ENCODE data around the gene CETP. TPM values are rescaled to one million over a fixed set of nuclear protein-coding genes. Genes with fewer than 3 reads are reported as not detected.

Gene CETP
- total and polyA plus RNA-seq, 4 donors: 3.3 to 24.0 (median 6.3) TPM

DNA sequence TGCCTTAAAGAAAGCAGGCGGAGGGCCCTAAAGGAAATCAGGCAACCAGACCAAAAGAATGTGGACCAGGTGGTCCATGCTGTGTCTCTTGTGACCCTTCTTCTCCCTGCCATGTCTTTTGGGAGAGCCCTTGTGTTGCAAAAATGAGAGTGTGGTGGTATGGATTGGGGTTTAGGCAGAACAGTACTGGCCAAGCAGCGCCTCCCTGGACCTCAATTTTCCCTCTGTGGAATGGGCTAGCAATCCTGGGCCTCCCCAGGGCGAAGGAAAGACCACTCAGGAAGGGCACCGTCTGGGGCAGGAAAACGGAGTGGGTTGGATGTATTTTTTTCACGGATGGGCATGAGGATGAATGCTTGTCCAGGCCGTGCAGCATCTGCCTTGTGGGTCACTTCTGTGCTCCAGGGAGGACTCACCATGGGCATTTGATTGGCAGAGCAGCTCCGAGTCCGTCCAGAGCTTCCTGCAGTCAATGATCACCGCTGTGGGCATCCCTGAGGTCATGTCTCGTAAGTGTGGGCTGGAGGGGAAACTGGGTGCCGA lies 20.1 kb downstream of the CETP start:
- Histone ChIP-seq H3K4me3 (ENCODE audit: low read depth in 1 of 3, low read length in 3 of 3) (no peak overlapping the region), H3K27ac (ENCODE audit: low read depth in 1 of 2, low read length in 2 of 2) (no peak overlapping the region), H3K9me3 (ENCODE audit: control insufficient read depth in 4 of 4, low read length in 3 of 4) (no peaks in the 10 kb centered on the region), H3K4me1 (ENCODE audit: control insufficient read depth in 4 of 4, insufficient read depth in 4 of 4, low read length in 3 of 4) (peaks cover 2 to 9% (median 6%) of the 10 kb centered on the region in 4 donors), H3K9ac (ENCODE audit: low read depth in 1 of 2, low read length in 2 of 2) (no peak overlapping the region), H3K27me3 (ENCODE audit: control insufficient read depth in 4 of 4, insufficient read depth in 4 of 4, low read length in 3 of 4) (no peaks in the 10 kb centered on the region), H3K36me3 (ENCODE audit: control insufficient read depth in 4 of 4, insufficient read depth in 3 of 4, low read depth in 1 of 4, low read length in 3 of 4) (no peaks in the 10 kb centered on the region)
- 90% methylated on average over 12 of the region's 12 CpGs for WGBS
- DNase-seq (ENCODE audit: low spot score): no peak
- no peak for TF ChIP-seq YY1 (IDR thresholded peaks at IDR 0.05)
- TF ChIP-seq HNF4G (IDR thresholded peaks at IDR 0.05): no peak
- no peak for TF ChIP-seq FOXA2 (IDR thresholded peaks at IDR 0.05)
- TF ChIP-seq, protein P1, sequence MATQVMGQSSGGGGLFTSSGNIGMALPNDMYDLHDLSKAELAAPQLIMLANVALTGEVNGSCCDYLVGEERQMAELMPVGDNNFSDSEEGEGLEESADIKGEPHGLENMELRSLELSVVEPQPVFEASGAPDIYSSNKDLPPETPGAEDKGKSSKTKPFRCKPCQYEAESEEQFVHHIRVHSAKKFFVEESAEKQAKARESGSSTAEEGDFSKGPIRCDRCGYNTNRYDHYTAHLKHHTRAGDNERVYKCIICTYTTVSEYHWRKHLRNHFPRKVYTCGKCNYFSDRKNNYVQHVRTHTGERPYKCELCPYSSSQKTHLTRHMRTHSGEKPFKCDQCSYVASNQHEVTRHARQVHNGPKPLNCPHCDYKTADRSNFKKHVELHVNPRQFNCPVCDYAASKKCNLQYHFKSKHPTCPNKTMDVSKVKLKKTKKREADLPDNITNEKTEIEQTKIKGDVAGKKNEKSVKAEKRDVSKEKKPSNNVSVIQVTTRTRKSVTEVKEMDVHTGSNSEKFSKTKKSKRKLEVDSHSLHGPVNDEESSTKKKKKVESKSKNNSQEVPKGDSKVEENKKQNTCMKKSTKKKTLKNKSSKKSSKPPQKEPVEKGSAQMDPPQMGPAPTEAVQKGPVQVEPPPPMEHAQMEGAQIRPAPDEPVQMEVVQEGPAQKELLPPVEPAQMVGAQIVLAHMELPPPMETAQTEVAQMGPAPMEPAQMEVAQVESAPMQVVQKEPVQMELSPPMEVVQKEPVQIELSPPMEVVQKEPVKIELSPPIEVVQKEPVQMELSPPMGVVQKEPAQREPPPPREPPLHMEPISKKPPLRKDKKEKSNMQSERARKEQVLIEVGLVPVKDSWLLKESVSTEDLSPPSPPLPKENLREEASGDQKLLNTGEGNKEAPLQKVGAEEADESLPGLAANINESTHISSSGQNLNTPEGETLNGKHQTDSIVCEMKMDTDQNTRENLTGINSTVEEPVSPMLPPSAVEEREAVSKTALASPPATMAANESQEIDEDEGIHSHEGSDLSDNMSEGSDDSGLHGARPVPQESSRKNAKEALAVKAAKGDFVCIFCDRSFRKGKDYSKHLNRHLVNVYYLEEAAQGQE (IDR thresholded peaks at IDR 0.05): no peak
- TF ChIP-seq SP1 (IDR thresholded peaks at IDR 0.05): no peak
- TF ChIP-seq, protein P2, sequence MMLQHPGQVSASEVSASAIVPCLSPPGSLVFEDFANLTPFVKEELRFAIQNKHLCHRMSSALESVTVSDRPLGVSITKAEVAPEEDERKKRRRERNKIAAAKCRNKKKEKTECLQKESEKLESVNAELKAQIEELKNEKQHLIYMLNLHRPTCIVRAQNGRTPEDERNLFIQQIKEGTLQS (IDR thresholded peaks at IDR 0.05): no peak
- no peak for TF ChIP-seq JUND (IDR thresholded peaks at IDR 0.05)
- TF ChIP-seq, protein P3, sequence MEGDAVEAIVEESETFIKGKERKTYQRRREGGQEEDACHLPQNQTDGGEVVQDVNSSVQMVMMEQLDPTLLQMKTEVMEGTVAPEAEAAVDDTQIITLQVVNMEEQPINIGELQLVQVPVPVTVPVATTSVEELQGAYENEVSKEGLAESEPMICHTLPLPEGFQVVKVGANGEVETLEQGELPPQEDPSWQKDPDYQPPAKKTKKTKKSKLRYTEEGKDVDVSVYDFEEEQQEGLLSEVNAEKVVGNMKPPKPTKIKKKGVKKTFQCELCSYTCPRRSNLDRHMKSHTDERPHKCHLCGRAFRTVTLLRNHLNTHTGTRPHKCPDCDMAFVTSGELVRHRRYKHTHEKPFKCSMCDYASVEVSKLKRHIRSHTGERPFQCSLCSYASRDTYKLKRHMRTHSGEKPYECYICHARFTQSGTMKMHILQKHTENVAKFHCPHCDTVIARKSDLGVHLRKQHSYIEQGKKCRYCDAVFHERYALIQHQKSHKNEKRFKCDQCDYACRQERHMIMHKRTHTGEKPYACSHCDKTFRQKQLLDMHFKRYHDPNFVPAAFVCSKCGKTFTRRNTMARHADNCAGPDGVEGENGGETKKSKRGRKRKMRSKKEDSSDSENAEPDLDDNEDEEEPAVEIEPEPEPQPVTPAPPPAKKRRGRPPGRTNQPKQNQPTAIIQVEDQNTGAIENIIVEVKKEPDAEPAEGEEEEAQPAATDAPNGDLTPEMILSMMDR (IDR thresholded peaks at IDR 0.05; ENCODE audit: low read depth, low read length, missing input control): no peak
- no peak for TF ChIP-seq TAF1 (conservative IDR thresholded peaks at IDR 0.05)
- no peak for TF ChIP-seq HNF4A (conservative IDR thresholded peaks at IDR 0.05)

DNA sequence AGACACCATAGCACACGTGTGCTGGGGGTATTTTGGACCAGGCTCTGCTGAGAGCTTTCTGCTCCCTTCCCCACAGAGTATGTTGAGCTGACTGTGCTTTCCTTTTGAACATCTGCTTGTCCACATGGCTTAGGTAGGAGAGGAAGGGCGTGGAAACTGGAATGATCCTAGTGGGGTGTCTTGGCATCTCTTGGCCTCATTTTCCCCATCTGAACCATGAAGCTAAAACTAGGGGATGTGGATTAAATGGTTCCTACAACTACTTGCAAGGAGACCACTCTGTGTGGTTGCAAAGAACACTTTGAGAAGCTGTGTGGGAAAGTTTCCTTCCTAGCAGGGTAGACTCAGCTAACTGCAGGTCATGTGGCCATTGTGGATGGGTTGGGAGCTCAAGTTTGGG lies 20.9 kb downstream of the CETP start:
- 90% methylated on average over 2 of the region's 2 CpGs for WGBS
- H3K27ac ChIP-seq (ENCODE audit: low read depth in 1 of 2, low read length in 2 of 2): no peak overlapping the region
- no peak overlapping the region for H3K9ac ChIP-seq (ENCODE audit: low read depth in 1 of 2, low read length in 2 of 2)
- DNase-seq (ENCODE audit: low spot score): no peak
- no peaks in the 10 kb centered on the region for H3K27me3 ChIP-seq (ENCODE audit: control insufficient read depth in 4 of 4, insufficient read depth in 4 of 4, low read length in 3 of 4)
- no peaks in the 10 kb centered on the region for H3K36me3 ChIP-seq (ENCODE audit: control insufficient read depth in 4 of 4, insufficient read depth in 3 of 4, low read depth in 1 of 4, low read length in 3 of 4)
- no peaks in the 10 kb centered on the region for H3K9me3 ChIP-seq (ENCODE audit: control insufficient read depth in 4 of 4, low read length in 3 of 4)
- peaks cover 2 to 9% (median 6%) of the 10 kb centered on the region in 4 donors for H3K4me1 ChIP-seq (ENCODE audit: control insufficient read depth in 4 of 4, insufficient read depth in 4 of 4, low read length in 3 of 4)
- no peak overlapping the region for H3K4me3 ChIP-seq (ENCODE audit: low read depth in 1 of 3, low read length in 3 of 3)
- TF ChIP-seq, protein P2 (IDR thresholded peaks at IDR 0.05): no peak
- no peak for TF ChIP-seq HNF4A (conservative IDR thresholded peaks at IDR 0.05)
- TF ChIP-seq RAD21 (IDR thresholded peaks at IDR 0.05): no peak
- TF ChIP-seq, protein P4, sequence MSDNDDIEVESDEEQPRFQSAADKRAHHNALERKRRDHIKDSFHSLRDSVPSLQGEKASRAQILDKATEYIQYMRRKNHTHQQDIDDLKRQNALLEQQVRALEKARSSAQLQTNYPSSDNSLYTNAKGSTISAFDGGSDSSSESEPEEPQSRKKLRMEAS (IDR thresholded peaks at IDR 0.05): no peak
- TF ChIP-seq GABPA (IDR thresholded peaks at IDR 0.05 in 1 of 2, conservative IDR thresholded peaks at IDR 0.05 in 1 of 2): no peak
- TF ChIP-seq, protein P5, sequence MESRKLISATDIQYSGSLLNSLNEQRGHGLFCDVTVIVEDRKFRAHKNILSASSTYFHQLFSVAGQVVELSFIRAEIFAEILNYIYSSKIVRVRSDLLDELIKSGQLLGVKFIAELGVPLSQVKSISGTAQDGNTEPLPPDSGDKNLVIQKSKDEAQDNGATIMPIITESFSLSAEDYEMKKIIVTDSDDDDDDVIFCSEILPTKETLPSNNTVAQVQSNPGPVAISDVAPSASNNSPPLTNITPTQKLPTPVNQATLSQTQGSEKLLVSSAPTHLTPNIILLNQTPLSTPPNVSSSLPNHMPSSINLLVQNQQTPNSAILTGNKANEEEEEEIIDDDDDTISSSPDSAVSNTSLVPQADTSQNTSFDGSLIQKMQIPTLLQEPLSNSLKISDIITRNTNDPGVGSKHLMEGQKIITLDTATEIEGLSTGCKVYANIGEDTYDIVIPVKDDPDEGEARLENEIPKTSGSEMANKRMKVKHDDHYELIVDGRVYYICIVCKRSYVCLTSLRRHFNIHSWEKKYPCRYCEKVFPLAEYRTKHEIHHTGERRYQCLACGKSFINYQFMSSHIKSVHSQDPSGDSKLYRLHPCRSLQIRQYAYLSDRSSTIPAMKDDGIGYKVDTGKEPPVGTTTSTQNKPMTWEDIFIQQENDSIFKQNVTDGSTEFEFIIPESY (IDR thresholded peaks at IDR 0.05): no peak
- TF ChIP-seq NR2F2 (IDR thresholded peaks at IDR 0.05): no peak
- TF ChIP-seq FOXA2 (IDR thresholded peaks at IDR 0.05): no peak
- TF ChIP-seq, protein P3 (IDR thresholded peaks at IDR 0.05; ENCODE audit: low read depth, low read length, missing input control): no peak
- TF ChIP-seq FOXA1 (IDR thresholded peaks at IDR 0.05): no peak
- TF ChIP-seq SP1 (IDR thresholded peaks at IDR 0.05): no peak
- no peak for TF ChIP-seq JUND (IDR thresholded peaks at IDR 0.05)
- TF ChIP-seq YY1 (IDR thresholded peaks at IDR 0.05): no peak
- TF ChIP-seq TAF1 (conservative IDR thresholded peaks at IDR 0.05): no peak
- TF ChIP-seq, protein P1 (IDR thresholded peaks at IDR 0.05): no peak
- no peak for TF ChIP-seq RXRA (IDR thresholded peaks at IDR 0.05)

Data from liver (tissue), 9 donors.